Neural progenitor cell (in vitro differentiated cells): ENCODE results near the gene FARS2.

Source experiments
- EZH2 ChIP-seq: fragments of 200-600 bp; sonication (generic); IDR thresholded peaks from 2 replicates; pipeline ENCODE4 v1.6.1; 2017; ENCODE audit warnings: antibody characterized with exemption, mild to moderate bottlenecking, moderate library complexity
- EZH2phosphoT487 ChIP-seq: fragments of 200-600 bp; sonication (generic); IDR thresholded peaks from 2 replicates; pipeline ENCODE4 v1.6.1; 2017; ENCODE audit warnings: antibody characterized with exemption
- TF ChIP-seq, protein P1 (sequence below): fragments of 200-600 bp; sonication (generic); IDR thresholded peaks from 2 replicates; pipeline ENCODE4 v1.5.1; 2017; ENCODE audit warnings: antibody characterized with exemption, mild to moderate bottlenecking

DNA sequence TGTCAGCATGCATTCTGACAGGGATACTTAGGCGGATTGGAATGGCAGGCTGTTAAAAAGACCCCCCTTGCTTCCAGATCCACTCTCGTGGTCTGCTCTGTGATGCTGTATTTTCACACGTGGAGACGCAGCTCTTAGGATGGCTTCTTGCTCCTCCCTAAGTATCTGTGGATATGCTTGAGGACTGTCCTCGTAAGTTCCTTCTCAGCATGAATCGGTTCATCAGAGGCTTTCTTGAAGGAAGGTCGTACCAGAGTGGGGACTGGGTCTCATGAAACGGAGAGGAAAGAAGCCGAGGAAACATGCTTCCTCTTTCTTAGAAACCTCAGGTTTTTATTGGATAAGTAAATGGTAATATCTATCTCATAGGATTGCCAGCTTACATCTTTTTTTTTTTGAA, 220.4 kb downstream of the FARS2 start:
- TF ChIP-seq, protein P1, sequence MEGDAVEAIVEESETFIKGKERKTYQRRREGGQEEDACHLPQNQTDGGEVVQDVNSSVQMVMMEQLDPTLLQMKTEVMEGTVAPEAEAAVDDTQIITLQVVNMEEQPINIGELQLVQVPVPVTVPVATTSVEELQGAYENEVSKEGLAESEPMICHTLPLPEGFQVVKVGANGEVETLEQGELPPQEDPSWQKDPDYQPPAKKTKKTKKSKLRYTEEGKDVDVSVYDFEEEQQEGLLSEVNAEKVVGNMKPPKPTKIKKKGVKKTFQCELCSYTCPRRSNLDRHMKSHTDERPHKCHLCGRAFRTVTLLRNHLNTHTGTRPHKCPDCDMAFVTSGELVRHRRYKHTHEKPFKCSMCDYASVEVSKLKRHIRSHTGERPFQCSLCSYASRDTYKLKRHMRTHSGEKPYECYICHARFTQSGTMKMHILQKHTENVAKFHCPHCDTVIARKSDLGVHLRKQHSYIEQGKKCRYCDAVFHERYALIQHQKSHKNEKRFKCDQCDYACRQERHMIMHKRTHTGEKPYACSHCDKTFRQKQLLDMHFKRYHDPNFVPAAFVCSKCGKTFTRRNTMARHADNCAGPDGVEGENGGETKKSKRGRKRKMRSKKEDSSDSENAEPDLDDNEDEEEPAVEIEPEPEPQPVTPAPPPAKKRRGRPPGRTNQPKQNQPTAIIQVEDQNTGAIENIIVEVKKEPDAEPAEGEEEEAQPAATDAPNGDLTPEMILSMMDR, result no peak
- no peak for TF ChIP-seq EZH2phosphoT487
- TF ChIP-seq EZH2, result no peak
